Esophagus squamous epithelium (tissue), 4 donors: Measurements from ENCODE around the gene DNAH11.
"Not testable (repeated sequence)": the region's sequence is repeated elsewhere in the genome, so short reads cannot be mapped to it uniquely, and the experiment has no call there.

Experiments used
- POLR2A ChIP-seq, 4 donors: fragments of 450-650 bp; IDR thresholded peaks; one replicate each; pipeline ENCODE4 v1.6.1; 2017; ENCODE audit warnings: antibody characterized with exemption in 4 of 4, mild to moderate bottlenecking in 4 of 4, moderate library complexity in 3 of 4
- TF ChIP-seq, protein P1 (sequence below), 6 experiments: fragments of 450-650 bp in 4 of 6; fragments of 200-600 bp in 2 of 6; sonication (generic) in 2 of 6; IDR thresholded peaks; one replicate each; pipeline ENCODE4 v1.5.1; 2016 to 2019; ENCODE audit warnings: antibody characterized with exemption in 6 of 6, mild to moderate bottlenecking in 4 of 6, moderate library complexity in 4 of 6

DNA sequence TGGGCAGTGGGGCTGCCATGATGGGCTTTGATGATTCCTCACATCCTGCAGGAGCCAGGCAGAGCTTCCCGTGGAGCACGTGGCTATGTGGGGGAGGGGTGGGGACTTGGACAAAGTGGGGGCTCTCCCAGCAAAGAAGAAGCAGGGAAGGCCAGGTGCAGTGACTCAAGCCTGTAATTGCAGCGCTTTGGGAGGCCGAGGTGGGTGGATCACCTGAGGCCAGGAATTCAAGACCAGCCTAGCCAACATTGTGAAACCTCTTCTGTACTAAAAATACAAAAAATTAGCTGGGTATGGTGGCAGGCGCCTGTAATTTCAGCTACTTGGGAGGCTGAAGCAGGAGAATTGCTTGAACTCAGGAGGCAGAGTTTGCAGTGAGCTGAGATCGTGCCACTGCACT, 190.1 kb downstream of the DNAH11 start:
- TF ChIP-seq, protein P1, sequence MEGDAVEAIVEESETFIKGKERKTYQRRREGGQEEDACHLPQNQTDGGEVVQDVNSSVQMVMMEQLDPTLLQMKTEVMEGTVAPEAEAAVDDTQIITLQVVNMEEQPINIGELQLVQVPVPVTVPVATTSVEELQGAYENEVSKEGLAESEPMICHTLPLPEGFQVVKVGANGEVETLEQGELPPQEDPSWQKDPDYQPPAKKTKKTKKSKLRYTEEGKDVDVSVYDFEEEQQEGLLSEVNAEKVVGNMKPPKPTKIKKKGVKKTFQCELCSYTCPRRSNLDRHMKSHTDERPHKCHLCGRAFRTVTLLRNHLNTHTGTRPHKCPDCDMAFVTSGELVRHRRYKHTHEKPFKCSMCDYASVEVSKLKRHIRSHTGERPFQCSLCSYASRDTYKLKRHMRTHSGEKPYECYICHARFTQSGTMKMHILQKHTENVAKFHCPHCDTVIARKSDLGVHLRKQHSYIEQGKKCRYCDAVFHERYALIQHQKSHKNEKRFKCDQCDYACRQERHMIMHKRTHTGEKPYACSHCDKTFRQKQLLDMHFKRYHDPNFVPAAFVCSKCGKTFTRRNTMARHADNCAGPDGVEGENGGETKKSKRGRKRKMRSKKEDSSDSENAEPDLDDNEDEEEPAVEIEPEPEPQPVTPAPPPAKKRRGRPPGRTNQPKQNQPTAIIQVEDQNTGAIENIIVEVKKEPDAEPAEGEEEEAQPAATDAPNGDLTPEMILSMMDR (IDR thresholded peaks at IDR 0.05) = not testable (repeated sequence)
- not testable (repeated sequence) for TF ChIP-seq POLR2A (IDR thresholded peaks at IDR 0.05)
